ENCODE data around the gene MBD5.

MBD5 gene

GRCh38 chr2:148255929-148256328, 235.0 kb downstream of the MBD5 start:
- Histone ChIP-seq H3K36me3 (ENCODE audit: control insufficient read depth, insufficient read depth, low read length) (peaks cover 8% of the 10 kb centered on the region), H3K4me3 (replicated peaks; ENCODE audit: low read depth, low read length) (no peak overlapping the region), H3K27me3 (replicated peaks; ENCODE audit: control insufficient read depth, insufficient read depth, low read length) (no peaks in the 10 kb centered on the region)
- no peak for TF ChIP-seq CTCF (IDR thresholded peaks at IDR 0.05; ENCODE audit: insufficient read depth, low read length, poor library complexity, severe bottlenecking)
- DNase-seq (ENCODE audit: extremely low read depth, insufficient read length): no peak

GRCh38 chr2:148257276-148257675, 236.4 kb downstream of the MBD5 start:
- H3K36me3 ChIP-seq (ENCODE audit: control insufficient read depth, insufficient read depth, low read length): peaks cover 8% of the 10 kb centered on the region
- no peak overlapping the region for H3K4me3 ChIP-seq (replicated peaks; ENCODE audit: low read depth, low read length)
- no peak for TF ChIP-seq CTCF (IDR thresholded peaks at IDR 0.05; ENCODE audit: insufficient read depth, low read length, poor library complexity, severe bottlenecking)
- no peaks in the 10 kb centered on the region for H3K27me3 ChIP-seq (replicated peaks; ENCODE audit: control insufficient read depth, insufficient read depth, low read length)
- no peak for DNase-seq (ENCODE audit: extremely low read depth, insufficient read length)

- H3K4me3 ChIP-seq (replicated peaks; ENCODE audit: low read depth, low read length): no peak overlapping the region
- H3K36me3 ChIP-seq (ENCODE audit: control insufficient read depth, insufficient read depth, low read length): peaks cover 8% of the 10 kb centered on the region
- TF ChIP-seq CTCF (IDR thresholded peaks at IDR 0.05; ENCODE audit: insufficient read depth, low read length, poor library complexity, severe bottlenecking): no peak
- DNase-seq (ENCODE audit: extremely low read depth, insufficient read length): no peak
- H3K27me3 ChIP-seq (replicated peaks; ENCODE audit: control insufficient read depth, insufficient read depth, low read length): no peaks in the 10 kb centered on the region
Measured at GRCh38 chr2:148258124-148258523, 237.2 kb downstream of the MBD5 start.

GRCh38 chr2:148259674-148260073, 238.8 kb downstream of the MBD5 start:
- TF ChIP-seq CTCF (IDR thresholded peaks at IDR 0.05; ENCODE audit: insufficient read depth, low read length, poor library complexity, severe bottlenecking): no peak
- Histone ChIP-seq H3K27me3 (replicated peaks; ENCODE audit: control insufficient read depth, insufficient read depth, low read length) (no peaks in the 10 kb centered on the region), H3K4me3 (replicated peaks; ENCODE audit: low read depth, low read length) (no peak overlapping the region), H3K36me3 (ENCODE audit: control insufficient read depth, insufficient read depth, low read length) (peaks cover 6% of the 10 kb centered on the region)
- no peak for DNase-seq (ENCODE audit: extremely low read depth, insufficient read length)

DNA sequence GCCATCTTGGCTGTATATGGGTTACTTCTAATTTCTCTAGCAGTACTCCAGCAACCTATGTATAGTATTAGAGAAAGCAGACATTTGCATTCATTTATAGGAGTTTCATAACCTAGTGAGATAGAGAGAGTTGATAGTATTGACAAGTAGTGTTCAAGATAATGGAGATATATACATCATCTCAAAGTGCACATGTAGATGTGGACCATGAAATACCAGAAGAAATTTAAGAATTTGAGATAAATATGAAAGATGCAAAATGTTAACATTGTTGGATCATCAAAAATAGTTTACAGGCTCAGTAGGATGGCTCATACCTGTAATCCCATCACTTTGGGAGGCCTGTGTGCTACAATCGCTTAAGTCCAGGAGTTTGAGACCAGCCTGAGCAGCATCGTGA, 243.0 kb downstream of the MBD5 start:
- no peak for DNase-seq (ENCODE audit: extremely low read depth, insufficient read length)
- no peak for TF ChIP-seq CTCF (IDR thresholded peaks at IDR 0.05; ENCODE audit: insufficient read depth, low read length, poor library complexity, severe bottlenecking)

DNA sequence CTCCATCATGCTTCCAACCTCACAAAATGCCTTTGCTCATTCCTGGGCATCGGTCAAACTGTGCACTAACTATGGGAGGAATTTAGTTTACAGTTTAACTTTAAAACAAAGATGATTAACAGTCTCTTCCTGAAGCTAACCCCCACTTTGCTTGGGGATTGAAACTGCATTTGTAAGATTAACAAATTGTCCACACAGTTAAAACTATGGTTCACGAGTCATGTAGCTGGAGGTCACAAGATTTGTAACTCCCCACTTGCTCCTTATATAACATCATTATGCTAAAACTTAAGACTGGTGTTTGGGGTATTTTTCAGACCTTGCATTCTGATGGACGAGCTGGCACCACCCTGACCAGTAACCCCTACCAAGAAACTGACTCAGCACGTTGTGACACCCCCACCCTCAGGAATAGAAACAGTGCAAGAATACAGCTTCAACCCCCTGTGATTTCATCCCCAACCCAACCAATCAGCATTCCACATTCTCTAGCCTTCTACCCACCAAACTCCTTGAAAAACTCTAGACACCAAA, 252.3 kb downstream of the MBD5 start:
- no peak for DNase-seq (ENCODE audit: extremely low read depth, insufficient read length)
- TF ChIP-seq CTCF (IDR thresholded peaks at IDR 0.05; ENCODE audit: insufficient read depth, low read length, poor library complexity, severe bottlenecking): no peak
- Histone ChIP-seq H3K36me3 (ENCODE audit: control insufficient read depth, insufficient read depth, low read length) (no peaks in the 10 kb centered on the region; the same call in 1 of the 2 replicates), H3K4me3 (replicated peaks; ENCODE audit: low read depth, low read length) (no peak overlapping the region), H3K27me3 (replicated peaks; ENCODE audit: control insufficient read depth, insufficient read depth, low read length) (no peaks in the 10 kb centered on the region)

More for the DNA sequence above, 243.0 kb downstream of the MBD5 start:
- Histone ChIP-seq H3K4me3 (replicated peaks; ENCODE audit: low read depth, low read length) (no peak overlapping the region), H3K36me3 (ENCODE audit: control insufficient read depth, insufficient read depth, low read length) (peaks cover 1% of the 10 kb centered on the region; the same call in 1 of the 2 replicates), H3K27me3 (replicated peaks; ENCODE audit: control insufficient read depth, insufficient read depth, low read length) (no peaks in the 10 kb centered on the region)

All from GM06990 (cell line).